Calu3 (cell line): ENCODE measurements around the gene NID2. TPM values are rescaled to one million over a fixed set of nuclear protein-coding genes. Genes with fewer than 3 reads are reported as not detected.

ENCODE experiments used
- BruUV-seq: library from RNA; stranded (reverse); fragments of 400-500 nt; replicated peaks from 2 replicates; lab custom pipeline; 2021; lab: Mats Ljungman, UMichigan
- CTCF ChIA-PET: fragments of 300-600 bp; sonication (Branson Sonifier 250); formaldehyde crosslinking; loops from one replicate; lab custom pipeline; 2022; ENCODE audit warnings: antibody characterized with exemption; lab: Charles Lee
- DNase-seq: peaks from one replicate; pipeline ENCODE4 v3.0.0; 2022
- H3K27ac Mint-ChIP-seq: one replicate; pipeline ENCODE4 v1.8.0; 2022; ENCODE audit warnings: mixed read lengths; ENCODE audit not compliant: unreplicated experiment
- H3K27me3 Mint-ChIP-seq: one replicate; pipeline ENCODE4 v1.8.0; 2022; ENCODE audit warnings: mixed read lengths; ENCODE audit not compliant: unreplicated experiment
- H3K36me3 Mint-ChIP-seq: one replicate; pipeline ENCODE4 v1.8.0; 2022; ENCODE audit warnings: mild to moderate bottlenecking, moderate library complexity, mixed read lengths; ENCODE audit not compliant: insufficient read depth, unreplicated experiment
- H3K4me1 Mint-ChIP-seq: one replicate; pipeline ENCODE4 v1.8.0; 2022; ENCODE audit warnings: mild to moderate bottlenecking, low read depth, mixed read lengths; ENCODE audit not compliant: unreplicated experiment
- H3K4me3 Mint-ChIP-seq: one replicate; pipeline ENCODE4 v1.8.0; 2022; ENCODE audit warnings: mild to moderate bottlenecking, low read depth, moderate library complexity, mixed read lengths; ENCODE audit not compliant: unreplicated experiment
- H3K9me3 Mint-ChIP-seq: one replicate; pipeline ENCODE4 v1.8.0; 2022; ENCODE audit warnings: low read depth, mixed read lengths; ENCODE audit not compliant: unreplicated experiment
- intact Hi-C: fragments of 100-400 bp; cut with micrococcal nuclease; formaldehyde crosslinking; loops from one replicate; pipeline ENCODE4 v1.10.0; 2022; ENCODE audit not compliant: unreplicated experiment
- total RNA-seq: library from RNA; stranded (reverse); gene quantifications from 2 replicates; pipeline ENCODE4 v1.2.3, GENCODE V29; 2022
- TF ChIP-seq, protein P1 (sequence below): fragments of 200-600 bp; IDR thresholded peaks from one replicate; pipeline ENCODE4 v1.8.0; 2022; ENCODE audit warnings: antibody characterized with exemption; ENCODE audit not compliant: unreplicated experiment

Gene NID2
- total RNA-seq, 1 experiment from 2014 or later = not detected

DNA sequence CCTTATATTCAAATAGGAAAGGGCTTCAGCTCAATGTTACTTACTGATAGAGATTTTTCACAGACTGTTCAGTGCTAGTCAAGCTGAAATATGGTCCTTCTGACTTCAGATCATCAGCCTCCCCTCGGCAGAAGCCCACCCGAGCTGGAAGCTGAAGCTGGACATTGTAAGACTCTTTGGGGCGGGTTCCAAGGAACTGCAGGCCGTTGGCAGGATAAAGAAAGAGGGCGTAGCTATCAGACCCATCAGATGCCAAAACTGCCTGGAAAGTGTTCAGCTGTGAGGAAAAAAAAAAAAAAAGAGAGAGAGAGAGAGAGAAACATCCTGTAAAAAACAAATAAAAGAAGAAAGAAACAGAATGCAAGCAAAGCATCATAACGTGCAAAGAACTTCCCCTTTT lies 8.8 kb downstream of the NID2 start:
- Mint-ChIP-seq H3K36me3 (no peaks in the 10 kb centered on the region), H3K9me3 (no peaks in the 10 kb centered on the region), H3K4me1 (no peaks in the 10 kb centered on the region), H3K4me3 (no peak overlapping the region), H3K27ac (no peak overlapping the region), H3K27me3 (peaks cover 59% of the 10 kb centered on the region)
- intact Hi-C loops = no loop called here
- TF ChIP-seq, protein P1, sequence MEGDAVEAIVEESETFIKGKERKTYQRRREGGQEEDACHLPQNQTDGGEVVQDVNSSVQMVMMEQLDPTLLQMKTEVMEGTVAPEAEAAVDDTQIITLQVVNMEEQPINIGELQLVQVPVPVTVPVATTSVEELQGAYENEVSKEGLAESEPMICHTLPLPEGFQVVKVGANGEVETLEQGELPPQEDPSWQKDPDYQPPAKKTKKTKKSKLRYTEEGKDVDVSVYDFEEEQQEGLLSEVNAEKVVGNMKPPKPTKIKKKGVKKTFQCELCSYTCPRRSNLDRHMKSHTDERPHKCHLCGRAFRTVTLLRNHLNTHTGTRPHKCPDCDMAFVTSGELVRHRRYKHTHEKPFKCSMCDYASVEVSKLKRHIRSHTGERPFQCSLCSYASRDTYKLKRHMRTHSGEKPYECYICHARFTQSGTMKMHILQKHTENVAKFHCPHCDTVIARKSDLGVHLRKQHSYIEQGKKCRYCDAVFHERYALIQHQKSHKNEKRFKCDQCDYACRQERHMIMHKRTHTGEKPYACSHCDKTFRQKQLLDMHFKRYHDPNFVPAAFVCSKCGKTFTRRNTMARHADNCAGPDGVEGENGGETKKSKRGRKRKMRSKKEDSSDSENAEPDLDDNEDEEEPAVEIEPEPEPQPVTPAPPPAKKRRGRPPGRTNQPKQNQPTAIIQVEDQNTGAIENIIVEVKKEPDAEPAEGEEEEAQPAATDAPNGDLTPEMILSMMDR = no peak
- DNase-seq = no peak
- no TSS peak for BruUV-seq
- CTCF ChIA-PET = interaction anchor here (0.6 kb wide), 1 partner anchor 227 kb away, joined by 3 read pairs; no protein-coding TSS in a partner anchor

DNA sequence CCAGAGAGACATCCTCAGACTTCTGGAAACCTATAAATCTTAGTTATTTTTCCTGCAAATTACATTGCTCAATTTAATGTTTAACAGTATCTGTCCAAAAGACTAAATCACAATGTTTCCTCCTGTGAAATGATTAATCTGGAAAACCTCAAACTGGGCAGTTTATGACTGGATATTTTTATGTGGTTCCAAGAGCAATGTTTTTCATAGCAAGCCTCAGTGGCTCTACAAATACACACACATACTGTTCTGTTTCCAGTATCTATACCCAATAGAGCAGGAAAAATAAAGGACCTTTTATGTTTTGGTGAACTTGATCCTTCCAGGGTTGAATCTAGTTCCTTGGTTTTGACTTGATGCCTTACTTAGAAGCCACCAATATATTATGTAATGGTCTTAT lies 9.2 kb downstream of the NID2 start:
- intact Hi-C loops = no loop called here
- TF ChIP-seq, protein P1 = no peak
- peaks cover 59% of the 10 kb centered on the region for H3K27me3 Mint-ChIP-seq
- no peak for DNase-seq
- H3K9me3 Mint-ChIP-seq = no peaks in the 10 kb centered on the region
- no peaks in the 10 kb centered on the region for H3K36me3 Mint-ChIP-seq
- CTCF ChIA-PET = no interaction called here
- H3K4me3 Mint-ChIP-seq = no peak overlapping the region
- no TSS peak for BruUV-seq
- no peak overlapping the region for H3K27ac Mint-ChIP-seq
- no peaks in the 10 kb centered on the region for H3K4me1 Mint-ChIP-seq

DNA sequence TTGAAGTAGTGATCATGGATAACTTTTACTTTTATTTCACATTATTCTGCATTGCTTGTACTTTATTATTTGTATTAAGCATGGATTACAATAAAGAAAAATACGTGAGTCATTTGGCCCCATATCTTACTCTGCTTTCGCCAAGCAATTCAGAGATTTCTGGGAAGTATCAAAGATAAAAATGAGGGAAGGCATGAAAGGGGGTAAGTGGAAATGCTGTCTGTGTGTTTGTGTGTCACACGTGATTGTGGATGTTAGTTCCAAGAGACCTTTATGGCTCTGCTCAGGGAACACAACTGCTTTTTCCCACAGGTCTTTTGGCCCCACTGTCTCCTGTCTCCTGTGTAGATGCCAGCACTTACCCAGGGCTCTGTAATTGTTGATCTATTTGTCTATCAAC lies 10.5 kb downstream of the NID2 start:
- DNase-seq = no peak
- no peaks in the 10 kb centered on the region for H3K36me3 Mint-ChIP-seq
- CTCF ChIA-PET = no interaction called here
- H3K4me3 Mint-ChIP-seq = no peak overlapping the region
- H3K27ac Mint-ChIP-seq = no peak overlapping the region
- no peaks in the 10 kb centered on the region for H3K9me3 Mint-ChIP-seq
- intact Hi-C loops = no loop called here
- no peaks in the 10 kb centered on the region for H3K4me1 Mint-ChIP-seq
- TF ChIP-seq, protein P1 = no peak
- no TSS peak for BruUV-seq
- H3K27me3 Mint-ChIP-seq = peaks cover 59% of the 10 kb centered on the region

DNA sequence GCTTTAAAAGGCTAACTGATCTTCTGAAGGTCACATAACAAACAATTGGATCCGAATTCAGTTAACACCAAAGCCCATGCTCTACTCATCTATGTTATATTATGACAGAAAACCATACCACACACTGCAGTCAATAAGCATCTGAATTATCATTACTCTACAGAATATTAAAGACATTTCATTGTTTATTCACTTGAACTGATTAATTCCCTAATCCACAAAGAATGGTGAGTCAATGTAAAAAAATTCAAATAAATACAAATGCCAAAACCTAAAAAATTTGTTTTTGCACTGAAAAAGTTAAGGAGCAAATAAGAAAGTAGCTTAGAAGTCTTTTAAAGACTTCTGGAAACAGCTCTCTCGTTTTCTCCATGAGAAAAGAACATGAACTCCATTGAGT lies 13.7 kb downstream of the NID2 start:
- BruUV-seq = no TSS peak
- TF ChIP-seq, protein P1 = no peak
- intact Hi-C loops = no loop called here

More for the DNA sequence above, 13.7 kb downstream of the NID2 start:
- no peaks in the 10 kb centered on the region for H3K9me3 Mint-ChIP-seq
- no peaks in the 10 kb centered on the region for H3K36me3 Mint-ChIP-seq
- CTCF ChIA-PET = no interaction called here
- H3K27me3 Mint-ChIP-seq = peaks cover 59% of the 10 kb centered on the region
- H3K4me1 Mint-ChIP-seq = peaks cover 4% of the 10 kb centered on the region
- no peak overlapping the region for H3K27ac Mint-ChIP-seq
- no peak overlapping the region for H3K4me3 Mint-ChIP-seq
- DNase-seq = no peak
